ENCODE data around the gene MET. TPM values are rescaled to one million over a fixed set of nuclear protein-coding genes. Genes with fewer than 3 reads are reported as not detected.

MET gene
- total and polyA plus RNA-seq, 10 donors = 0.68 to 28.8 (median 19.1) TPM

- no peak overlapping the region for H3K4me3 ChIP-seq
- H3K9me3 ChIP-seq = no peaks in the 10 kb centered on the region
- H3K36me3 ChIP-seq = no peaks in the 10 kb centered on the region
- no peaks in the 10 kb centered on the region for H3K27me3 ChIP-seq (replicated peaks in 1 of 7)
- H3K4me1 ChIP-seq = no peaks in the 10 kb centered on the region
- no peak for DNase-seq
- 53 to 67% (median 60%) methylated on average over 2 of the region's 2 CpGs for WGBS, 5 donors
- TF ChIP-seq POLR2A (IDR thresholded peaks at IDR 0.05) (no peak), POLR2AphosphoS5 (IDR thresholded peaks at IDR 0.05) (no peak)
- TF ChIP-seq, protein P1, sequence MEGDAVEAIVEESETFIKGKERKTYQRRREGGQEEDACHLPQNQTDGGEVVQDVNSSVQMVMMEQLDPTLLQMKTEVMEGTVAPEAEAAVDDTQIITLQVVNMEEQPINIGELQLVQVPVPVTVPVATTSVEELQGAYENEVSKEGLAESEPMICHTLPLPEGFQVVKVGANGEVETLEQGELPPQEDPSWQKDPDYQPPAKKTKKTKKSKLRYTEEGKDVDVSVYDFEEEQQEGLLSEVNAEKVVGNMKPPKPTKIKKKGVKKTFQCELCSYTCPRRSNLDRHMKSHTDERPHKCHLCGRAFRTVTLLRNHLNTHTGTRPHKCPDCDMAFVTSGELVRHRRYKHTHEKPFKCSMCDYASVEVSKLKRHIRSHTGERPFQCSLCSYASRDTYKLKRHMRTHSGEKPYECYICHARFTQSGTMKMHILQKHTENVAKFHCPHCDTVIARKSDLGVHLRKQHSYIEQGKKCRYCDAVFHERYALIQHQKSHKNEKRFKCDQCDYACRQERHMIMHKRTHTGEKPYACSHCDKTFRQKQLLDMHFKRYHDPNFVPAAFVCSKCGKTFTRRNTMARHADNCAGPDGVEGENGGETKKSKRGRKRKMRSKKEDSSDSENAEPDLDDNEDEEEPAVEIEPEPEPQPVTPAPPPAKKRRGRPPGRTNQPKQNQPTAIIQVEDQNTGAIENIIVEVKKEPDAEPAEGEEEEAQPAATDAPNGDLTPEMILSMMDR (IDR thresholded peaks at IDR 0.05 in 8 of 11, conservative IDR thresholded peaks at IDR 0.05 in 3 of 11) = no peak
- intact Hi-C loops (cut with DNase I; ENCODE audit: low total_unique reads) = no loop called here
- no peak overlapping the region for H3K27ac ChIP-seq
These were observed 160.7 kb downstream of the MET start for GRCh38 chr7:116832692-116833091.

DNA sequence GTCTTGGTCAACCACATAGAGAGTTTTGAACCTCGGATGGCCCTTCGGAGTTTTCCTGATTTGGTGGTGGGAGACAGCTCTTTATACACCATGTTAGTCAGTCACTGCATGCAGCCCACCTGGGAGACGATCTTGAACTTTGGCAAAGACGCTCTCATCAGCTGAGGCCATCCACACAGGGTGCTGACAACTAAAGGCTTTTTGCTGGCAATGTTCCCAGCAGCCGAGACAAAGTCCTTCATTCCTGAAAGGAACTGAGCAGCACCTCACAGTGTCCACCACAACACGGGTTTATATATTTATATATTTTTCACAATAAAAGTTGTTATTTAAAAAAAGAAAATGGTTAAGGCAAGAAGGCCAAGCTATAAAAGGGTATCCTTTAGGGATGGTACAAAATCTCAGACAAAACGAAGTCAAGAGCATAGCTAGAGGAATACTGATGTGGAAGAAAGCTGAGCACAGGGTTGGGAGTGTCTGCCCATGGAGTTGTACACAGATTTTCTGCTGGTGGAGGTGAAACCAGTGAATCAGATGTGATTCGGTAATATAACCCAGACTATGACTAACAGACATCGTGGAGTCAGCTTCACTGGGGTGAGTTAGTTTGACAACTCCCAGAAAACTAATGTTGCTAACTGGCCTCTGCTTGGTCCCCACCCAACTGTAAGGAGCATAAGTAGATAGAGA is 163.0 kb downstream of the MET start:
- no peak for DNase-seq
- 78 to 89% (median 84%) methylated on average over 9 of the region's 9 CpGs for WGBS, 5 donors
- intact Hi-C loops (cut with DNase I; ENCODE audit: low total_unique reads) = no loop called here
- no peaks in the 10 kb centered on the region for H3K27me3 ChIP-seq (replicated peaks in 1 of 7)
- TF ChIP-seq POLR2AphosphoS5 (IDR thresholded peaks at IDR 0.05) (no peak), POLR2A (IDR thresholded peaks at IDR 0.05) (no peak)
- TF ChIP-seq, protein P1 (IDR thresholded peaks at IDR 0.05 in 8 of 11, conservative IDR thresholded peaks at IDR 0.05 in 3 of 11) = no peak
- H3K9me3 ChIP-seq = no peaks in the 10 kb centered on the region
- no peak overlapping the region for H3K27ac ChIP-seq
- no peak overlapping the region for H3K4me3 ChIP-seq
- H3K4me1 ChIP-seq = no peaks in the 10 kb centered on the region
- no peaks in the 10 kb centered on the region for H3K36me3 ChIP-seq

DNA sequence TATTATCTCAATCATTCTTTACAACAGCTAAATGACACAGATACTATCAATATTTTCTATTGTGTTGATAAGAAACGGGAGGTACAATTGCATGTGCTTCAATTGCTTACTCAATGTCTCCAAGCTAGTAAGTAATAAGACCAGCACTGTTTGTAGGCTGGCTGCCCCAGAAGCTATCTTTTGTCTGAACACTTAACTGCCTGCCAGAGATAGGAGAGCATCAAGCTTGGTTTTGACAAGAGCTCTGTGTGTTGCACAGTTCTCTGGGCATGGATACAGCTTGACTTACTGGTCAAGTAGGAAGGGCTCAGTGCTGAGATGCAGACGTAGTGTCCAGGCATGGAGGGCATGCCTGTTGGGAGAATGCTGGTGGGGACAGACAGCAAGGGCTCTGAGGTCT is 164.1 kb downstream of the MET start:
- Histone ChIP-seq H3K36me3 (no peaks in the 10 kb centered on the region), H3K4me3 (no peak overlapping the region), H3K4me1 (no peaks in the 10 kb centered on the region), H3K9me3 (no peaks in the 10 kb centered on the region), H3K27ac (no peak overlapping the region), H3K27me3 (replicated peaks in 1 of 7) (no peaks in the 10 kb centered on the region)
- intact Hi-C loops (cut with DNase I; ENCODE audit: low total_unique reads) = no loop called here
- 85 to 93% (median 91%) methylated on average over 2 of the region's 2 CpGs for WGBS, 5 donors
- DNase-seq = no peak
- TF ChIP-seq POLR2AphosphoS5 (IDR thresholded peaks at IDR 0.05) = no peak
- TF ChIP-seq POLR2A (IDR thresholded peaks at IDR 0.05) = no peak
- TF ChIP-seq, protein P1 (IDR thresholded peaks at IDR 0.05 in 8 of 11, conservative IDR thresholded peaks at IDR 0.05 in 3 of 11) = no peak

GRCh38 chr7:116836911-116837310 is 164.9 kb downstream of the MET start:
- no peak for DNase-seq
- Histone ChIP-seq H3K36me3 (no peaks in the 10 kb centered on the region), H3K9me3 (no peaks in the 10 kb centered on the region), H3K27me3 (replicated peaks in 1 of 7) (no peaks in the 10 kb centered on the region), H3K4me3 (no peak overlapping the region), H3K4me1 (no peaks in the 10 kb centered on the region), H3K27ac (no peak overlapping the region)
- WGBS, 5 donors = 92 to 98% (median 95%) methylated on average over 4 of the region's 4 CpGs
- intact Hi-C loops (cut with DNase I; ENCODE audit: low total_unique reads) = no loop called here
- TF ChIP-seq POLR2AphosphoS5 (IDR thresholded peaks at IDR 0.05) (no peak), POLR2A (IDR thresholded peaks at IDR 0.05) (no peak)
- TF ChIP-seq, protein P1 (IDR thresholded peaks at IDR 0.05 in 8 of 11, conservative IDR thresholded peaks at IDR 0.05 in 3 of 11) = no peak
